Daoy (cell line): Measurements from ENCODE around the gene DDX59. TPM values are rescaled to one million over a fixed set of nuclear protein-coding genes. Genes with fewer than 3 reads are reported as not detected.
A peak's percentile ranks its signal among the peaks of the same experiment; 100 is the strongest.

Experiments used
- DNase-seq: peaks from one replicate; pipeline ENCODE4 v3.0.0-alpha.2; 2015; ENCODE audit warnings: low read depth
- total RNA-seq: library from RNA; depleted of rRNA; stranded (reverse); fragments of >200 nt; shearing (Covaris generic); gene quantifications from 2 replicates; pipeline ENCODE4 v1.2.3, GENCODE V29; 2014; rRNA removed

Gene DDX59
- total RNA-seq, result 12.1 and 15.2 TPM in 2 replicates

- peak; percentile 98 for DNase-seq
Measured at GRCh38 chr1:200669314-200670241, at the start of gene DDX59. TSS of gene DDX59 (minus strand) at chr1:200669907. CDS start at chr1:200666740, 3,167 bp downstream.

DNA sequence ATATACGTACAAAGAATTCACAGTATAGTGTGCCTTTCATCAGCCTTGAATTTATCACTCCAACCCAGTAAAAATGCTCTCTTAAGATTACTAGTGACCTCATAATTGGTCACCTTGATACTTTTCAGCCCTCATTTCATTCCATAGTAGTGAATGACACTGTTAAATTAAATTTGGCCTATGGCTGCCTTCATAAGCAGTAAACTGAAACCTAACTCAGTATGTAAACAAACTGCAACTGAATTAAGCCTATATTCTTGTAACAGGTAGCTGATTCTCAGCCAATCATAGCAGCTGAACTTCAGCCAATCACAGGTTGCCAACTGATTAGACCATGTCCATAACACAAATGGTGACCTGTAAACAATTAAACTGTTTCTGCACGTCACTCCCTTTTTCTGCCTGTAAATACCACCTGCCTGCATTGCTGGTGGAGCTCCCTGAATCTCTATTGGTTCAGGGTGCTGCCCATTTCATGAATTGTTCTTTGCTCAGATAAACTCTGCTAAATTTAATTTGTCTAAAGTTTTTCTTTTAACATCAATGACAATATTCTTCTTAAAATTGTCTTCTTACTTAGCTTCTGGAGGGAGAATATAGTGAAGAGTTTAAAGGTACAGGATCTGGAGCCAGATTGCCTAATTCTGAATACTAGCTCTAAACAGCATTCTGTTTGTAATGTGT lies 44.9 kb upstream of the DDX59 start:
- no peak for DNase-seq

- no peak for DNase-seq
Measured at GRCh38 chr1:200710166-200710565, 40.5 kb upstream of the DDX59 start.

GRCh38 chr1:200708769-200709168 lies 39.1 kb upstream of the DDX59 start:
- DNase-seq, result no peak

DNA sequence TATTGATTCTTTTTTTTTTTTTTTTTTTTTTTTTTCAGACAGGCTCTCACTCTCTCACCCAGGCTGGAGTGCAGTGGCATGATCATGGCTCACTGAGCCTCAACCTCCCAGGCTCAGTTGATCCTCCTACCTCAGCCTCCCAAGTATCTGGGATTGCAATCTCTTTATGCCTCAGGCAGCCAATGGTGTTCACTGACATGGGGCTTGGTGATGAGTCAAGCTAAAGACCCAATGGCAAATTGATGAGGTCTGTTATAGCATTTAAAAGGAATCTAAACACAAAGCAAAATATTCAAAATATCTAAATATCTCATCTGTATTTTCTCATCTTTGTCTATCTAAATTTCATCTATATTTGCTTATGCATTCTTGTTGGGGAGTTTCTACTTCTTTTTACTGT lies 38.5 kb upstream of the DDX59 start:
- DNase-seq, result no peak

DNA sequence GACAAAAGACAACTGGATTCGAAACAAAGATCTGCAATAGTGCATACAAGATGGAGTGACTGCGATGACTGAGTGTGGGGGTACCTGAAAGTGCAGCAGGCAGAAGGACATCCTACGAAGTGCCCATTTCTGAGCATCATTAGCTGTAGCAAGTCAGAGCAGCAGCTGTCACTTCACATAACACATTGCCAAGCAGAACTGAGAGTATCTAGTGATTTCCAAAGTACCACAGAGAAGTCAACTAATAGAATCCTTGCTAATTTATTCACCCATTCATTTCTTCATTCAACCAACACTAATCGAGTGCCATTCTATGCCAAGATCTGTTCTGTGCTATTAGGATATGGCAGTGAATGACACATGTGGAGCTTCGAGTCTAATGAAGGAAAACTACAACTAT lies 37.4 kb upstream of the DDX59 start:
- no peak for DNase-seq

DNA sequence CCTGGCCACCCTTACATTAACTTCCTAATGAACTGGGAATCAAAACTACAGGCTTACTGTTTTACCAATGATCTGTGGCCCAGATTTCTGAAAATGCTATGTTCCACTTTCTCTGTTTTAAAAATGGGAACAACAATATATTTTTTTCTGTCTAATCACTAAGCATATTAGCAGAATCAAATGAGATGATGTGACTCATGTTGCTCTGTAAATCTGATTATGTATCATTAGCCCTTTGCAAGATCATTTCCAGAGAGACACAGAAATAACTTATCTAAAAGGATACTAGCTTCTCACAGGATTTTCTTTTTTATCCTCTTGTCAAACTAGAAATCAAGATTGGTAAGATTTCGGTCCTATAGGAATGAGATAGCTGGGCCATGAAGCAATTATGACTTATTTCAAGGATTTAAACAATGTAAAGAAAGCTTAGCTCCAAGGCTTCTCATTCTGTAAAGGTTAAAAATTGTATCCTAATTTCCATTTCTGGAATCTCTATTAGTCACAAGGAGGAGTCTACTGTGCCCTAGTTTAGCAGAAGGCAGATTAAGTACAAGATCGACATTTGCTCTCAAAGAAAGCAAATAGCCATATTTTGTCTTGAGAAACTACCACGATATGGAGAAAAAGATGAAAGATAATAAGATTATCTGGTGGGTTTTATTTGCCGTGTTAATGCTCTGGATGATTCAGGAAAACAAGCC lies 36.6 kb upstream of the DDX59 start:
- no peak for DNase-seq

- no peak for DNase-seq
Measured at GRCh38 chr1:200704986-200705500, 35.3 kb upstream of the DDX59 start.

GRCh38 chr1:200699871-200700270 lies 30.2 kb upstream of the DDX59 start:
- peak; percentile 61 for DNase-seq

DNA sequence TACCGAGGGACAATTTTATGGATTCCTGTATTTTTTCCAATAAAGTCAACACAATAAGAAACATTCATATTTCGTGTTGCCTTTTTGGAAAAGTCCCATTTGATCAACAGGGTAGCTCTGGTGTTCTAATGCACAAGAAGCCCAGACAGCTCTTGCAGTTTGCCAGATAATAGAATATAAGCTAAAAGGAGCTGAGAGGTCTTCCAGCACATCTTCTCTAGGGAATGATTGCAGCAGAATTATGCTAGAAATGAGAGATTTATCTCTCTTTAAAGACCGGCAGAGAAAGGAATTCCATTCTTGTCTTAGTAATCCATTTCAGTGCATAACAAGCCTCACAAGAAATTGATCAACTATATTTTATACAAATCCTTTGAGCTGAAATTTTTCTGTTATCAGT lies 25.0 kb upstream of the DDX59 start:
- DNase-seq, result no peak

DNA sequence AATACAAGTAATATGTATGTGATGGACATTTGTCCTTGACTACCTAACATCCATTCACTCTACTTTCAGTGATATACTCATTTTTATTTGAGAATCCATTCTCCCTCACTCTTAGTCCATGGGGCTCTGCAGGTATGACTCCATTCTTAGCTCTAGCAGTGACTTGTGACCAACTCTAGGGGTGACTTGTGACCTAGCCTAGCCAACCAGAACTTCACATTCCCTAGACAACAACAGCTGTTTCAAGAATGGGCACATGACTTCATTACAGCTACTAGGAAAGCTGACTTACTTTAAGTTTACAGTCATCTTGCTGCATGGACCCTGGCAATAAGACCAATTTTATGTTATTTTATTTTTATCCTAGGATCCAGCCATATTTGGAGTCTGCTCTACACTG lies 23.6 kb upstream of the DDX59 start:
- no peak for DNase-seq

GRCh38 chr1:200692316-200692715 lies 22.6 kb upstream of the DDX59 start:
- DNase-seq, result no peak

DNA sequence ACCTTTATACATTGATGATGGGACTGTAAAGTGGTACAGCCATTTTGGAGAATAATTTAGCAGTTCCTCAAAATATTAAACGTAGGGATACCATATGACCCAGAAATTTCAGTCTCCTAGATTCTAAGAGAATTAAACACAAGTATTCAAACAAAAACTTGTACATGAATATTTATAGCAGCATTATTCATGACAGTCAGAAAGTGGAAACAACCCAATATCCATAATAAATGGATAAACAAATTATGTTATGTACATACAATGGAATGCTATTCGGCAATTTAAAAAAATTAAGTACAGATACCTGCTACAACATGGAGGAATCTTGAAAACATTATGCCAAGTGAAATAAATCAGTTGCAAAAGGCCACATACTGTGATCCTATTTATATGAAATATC lies 16.9 kb upstream of the DDX59 start:
- DNase-seq, result no peak

- no peak for DNase-seq
Measured at GRCh38 chr1:200684015-200684414, 14.3 kb upstream of the DDX59 start.

DNA sequence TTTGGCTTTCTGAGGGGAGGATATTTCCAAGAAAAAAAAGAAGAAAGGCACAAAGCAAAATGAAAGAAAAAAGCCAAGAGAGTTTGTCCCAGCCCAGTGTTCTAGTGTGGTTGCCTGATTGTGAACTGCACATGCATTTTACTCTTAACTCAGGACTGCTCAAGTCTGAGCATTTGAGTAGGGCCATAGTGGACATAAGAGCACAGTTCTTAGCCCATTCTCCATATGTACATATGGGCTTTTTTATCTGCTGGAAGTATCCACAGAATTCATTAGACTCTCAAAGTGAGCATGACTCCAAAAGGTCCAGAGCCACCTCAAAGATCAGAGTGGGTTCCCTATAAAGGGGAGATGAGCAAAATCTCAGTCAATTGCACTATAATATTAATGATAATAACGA lies 13.6 kb upstream of the DDX59 start:
- DNase-seq, result no peak

- no peak for DNase-seq
Measured at GRCh38 chr1:200681231-200681630, 11.5 kb upstream of the DDX59 start.

- DNase-seq, result no peak
Measured at GRCh38 chr1:200676829-200677228, 7.1 kb upstream of the DDX59 start.

DNA sequence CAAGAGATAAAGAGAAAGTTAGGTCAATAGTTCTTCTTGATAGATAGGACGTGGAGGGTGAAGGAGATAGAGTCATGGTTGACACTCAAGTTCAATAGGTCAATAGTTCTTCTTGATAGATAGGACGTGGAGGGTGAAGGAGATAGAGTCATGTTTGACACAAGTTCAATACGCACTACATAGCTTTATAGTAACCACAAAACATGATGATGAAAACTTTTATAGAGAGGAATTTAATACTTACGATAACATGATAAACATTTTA lies 5.8 kb upstream of the DDX59 start:
- DNase-seq, result no peak

DNA sequence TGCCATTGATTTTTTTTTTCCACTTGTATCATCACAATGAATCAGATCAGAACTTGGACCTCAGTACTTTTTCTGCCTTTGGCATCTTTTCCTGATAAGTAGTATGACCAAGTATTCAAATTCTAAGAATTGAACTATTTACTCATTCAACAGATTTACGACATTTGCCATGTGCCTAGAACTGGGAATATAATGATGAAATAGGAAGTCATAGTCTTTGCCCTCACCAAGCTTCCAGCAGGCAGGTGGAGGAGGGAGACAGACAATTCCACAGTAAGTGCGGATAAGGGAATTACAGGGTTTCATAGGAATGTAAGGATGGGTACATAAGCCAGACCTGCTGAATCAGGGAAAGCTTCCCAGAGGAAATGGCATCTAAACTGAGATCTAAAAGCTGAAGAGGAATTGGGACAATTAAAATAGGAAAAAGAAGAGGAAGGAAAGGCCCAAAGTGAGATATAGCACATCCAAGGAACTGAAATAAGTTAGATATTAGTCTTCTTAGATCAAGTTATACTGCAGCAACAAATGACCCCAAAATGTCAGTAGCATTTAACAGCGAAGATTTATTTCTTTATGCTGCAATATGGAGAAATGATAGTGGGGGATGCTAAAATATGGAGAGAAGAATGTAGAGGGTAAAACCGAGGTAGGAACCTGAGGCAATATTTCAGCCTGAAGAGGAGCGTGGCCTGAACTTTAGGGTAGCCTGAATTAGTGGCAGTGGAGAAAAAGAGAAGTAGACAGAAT lies 5.3 kb upstream of the DDX59 start:
- no peak for DNase-seq

DNA sequence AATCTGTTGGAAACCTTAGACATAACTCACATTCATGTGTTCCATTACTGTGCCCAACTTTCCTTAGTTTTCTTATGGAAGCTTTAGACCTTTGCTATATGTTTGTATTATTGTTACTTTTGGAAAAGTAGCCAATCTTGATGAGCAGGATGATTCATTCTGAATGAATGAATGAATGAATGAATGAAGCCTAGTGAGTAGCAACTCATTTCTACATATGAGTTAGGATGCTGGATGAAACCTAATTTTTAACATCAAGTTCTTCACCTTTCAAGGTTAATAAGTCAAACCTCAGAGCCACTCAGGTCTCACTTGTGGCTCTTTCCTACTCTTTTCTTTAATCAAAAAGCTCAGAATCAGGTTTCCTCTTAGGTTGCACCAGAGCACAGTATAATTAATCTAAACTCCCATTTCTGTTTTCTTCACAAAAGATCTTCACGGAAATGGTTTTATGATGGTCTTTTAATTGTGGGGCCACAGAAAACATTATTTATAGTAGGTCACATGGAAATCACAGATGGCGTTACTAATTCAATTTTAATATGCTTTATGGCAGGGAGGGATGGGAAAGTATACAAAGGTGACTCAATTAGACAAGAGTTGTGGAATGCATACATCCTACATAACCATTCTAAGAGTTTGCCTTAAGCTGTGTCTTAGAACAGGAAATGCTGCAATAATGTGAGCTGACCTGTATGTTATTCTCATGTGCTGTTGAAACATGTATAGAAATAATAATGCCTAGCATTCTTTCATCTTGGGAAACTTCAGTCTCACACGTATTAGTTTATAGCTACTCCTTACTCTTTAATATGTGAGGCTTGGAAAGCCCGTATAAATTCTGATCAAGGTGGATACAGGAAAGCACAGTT lies 4.5 kb upstream of the DDX59 start:
- no peak for DNase-seq
